Measurements from ENCODE around the gene PSMD9. TPM values are rescaled to one million over a fixed set of nuclear protein-coding genes. Genes with fewer than 3 reads are reported as not detected.
"Not testable (repeated sequence)": the region's sequence is repeated elsewhere in the genome, so short reads cannot be mapped to it uniquely, and the experiment has no call there.

The PSMD9 gene, protein sequence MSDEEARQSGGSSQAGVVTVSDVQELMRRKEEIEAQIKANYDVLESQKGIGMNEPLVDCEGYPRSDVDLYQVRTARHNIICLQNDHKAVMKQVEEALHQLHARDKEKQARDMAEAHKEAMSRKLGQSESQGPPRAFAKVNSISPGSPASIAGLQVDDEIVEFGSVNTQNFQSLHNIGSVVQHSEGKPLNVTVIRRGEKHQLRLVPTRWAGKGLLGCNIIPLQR
- polyA plus RNA-seq (ENCODE audit: insufficient read length in 4 of 4), result 10 to 100 TPM; 48.9 to 58.6 (median 54.3) TPM

DNA sequence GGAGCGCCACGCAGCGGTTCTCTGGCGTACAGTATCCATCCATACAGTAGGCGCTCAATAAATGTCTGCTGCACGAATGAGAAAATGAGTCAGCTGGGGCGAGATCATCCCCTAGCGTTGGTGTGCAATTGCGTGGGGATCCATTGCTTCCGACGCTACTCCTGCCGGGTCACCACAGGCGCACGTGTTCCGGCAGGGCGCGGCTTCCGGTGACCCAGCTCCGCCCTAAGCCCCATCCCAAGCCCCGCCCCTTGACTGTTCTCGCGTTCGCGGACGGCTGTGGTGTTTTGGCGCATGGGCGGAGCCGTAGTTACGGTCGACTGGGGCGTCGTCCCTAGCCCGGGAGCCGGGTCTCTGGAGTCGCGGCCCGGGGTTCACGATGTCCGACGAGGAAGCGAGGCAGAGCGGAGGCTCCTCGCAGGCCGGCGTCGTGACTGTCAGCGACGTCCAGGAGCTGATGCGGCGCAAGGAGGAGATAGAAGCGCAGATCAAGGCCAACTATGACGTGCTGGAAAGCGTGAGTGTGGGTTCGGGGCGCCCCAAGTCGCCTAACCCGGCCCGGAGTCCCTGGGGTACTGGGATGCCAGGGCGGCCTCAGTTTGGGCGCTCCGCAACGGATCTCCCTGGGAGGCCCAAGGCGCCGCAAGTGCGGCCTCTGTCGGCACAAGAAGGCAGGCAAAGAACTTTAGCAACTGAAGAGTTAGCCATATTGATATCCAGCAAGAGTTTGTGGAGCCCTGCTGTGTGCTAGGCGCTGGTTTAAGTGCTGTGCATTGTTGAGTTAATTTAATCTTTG lies at the start of gene PSMD9:
TSS of gene PSMD9 (plus strand) at position 313 of the 796 bp plus-strand sequence. CDS start at position 380, 67 bp downstream.
- DNase-seq (ENCODE audit: low read depth in 4 of 4, low spot score in 3 of 4), result peak; percentile 91 to 93 (median 91)

DNA sequence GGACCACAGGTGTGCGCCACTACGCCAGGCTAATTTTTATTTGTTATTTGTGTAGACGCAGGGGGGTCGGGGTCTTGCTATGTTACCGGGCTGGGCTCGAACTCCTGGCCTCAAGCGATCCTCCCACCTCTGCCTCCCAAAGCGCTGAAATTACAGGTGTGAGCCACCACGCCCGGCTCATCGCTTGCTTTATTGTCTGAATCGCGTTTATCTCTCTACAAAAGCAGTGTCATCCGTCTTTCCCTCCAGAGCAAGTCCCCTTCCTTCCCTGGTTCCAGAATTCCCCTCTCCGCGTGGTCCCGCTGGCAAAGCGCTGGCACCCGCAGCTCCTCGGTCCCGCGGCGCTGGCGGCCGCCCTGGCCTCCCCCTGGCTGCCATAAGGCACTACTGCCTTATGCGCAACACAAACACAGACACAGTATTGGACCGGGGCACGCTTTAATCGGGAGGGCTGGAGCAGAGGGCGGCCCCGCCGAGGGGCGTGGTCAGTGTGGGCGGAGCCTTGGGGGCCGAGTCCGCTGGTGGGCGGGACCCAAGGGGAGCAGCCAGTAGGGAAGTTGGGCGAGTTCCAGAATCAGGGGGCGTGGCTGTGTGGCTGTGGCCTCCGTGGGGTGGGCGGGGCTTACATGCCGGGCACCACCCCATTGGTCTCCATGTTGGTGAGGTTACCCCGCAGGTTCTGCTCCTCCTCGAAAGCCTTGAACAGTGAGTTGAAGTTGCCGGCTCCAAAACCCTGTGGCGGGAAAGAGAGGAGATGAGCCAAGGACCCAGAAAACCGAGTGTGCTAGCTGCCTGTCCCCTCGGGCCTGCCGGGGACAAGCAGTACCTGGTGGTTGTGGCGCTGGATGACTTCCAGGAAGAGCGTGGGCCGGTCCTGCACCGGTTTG lies 49.2 kb upstream of the PSMD9 start:
- DNase-seq (ENCODE audit: low read depth in 4 of 4, low spot score in 3 of 4), result peak; percentile 93 to 96 (median 94)

DNA sequence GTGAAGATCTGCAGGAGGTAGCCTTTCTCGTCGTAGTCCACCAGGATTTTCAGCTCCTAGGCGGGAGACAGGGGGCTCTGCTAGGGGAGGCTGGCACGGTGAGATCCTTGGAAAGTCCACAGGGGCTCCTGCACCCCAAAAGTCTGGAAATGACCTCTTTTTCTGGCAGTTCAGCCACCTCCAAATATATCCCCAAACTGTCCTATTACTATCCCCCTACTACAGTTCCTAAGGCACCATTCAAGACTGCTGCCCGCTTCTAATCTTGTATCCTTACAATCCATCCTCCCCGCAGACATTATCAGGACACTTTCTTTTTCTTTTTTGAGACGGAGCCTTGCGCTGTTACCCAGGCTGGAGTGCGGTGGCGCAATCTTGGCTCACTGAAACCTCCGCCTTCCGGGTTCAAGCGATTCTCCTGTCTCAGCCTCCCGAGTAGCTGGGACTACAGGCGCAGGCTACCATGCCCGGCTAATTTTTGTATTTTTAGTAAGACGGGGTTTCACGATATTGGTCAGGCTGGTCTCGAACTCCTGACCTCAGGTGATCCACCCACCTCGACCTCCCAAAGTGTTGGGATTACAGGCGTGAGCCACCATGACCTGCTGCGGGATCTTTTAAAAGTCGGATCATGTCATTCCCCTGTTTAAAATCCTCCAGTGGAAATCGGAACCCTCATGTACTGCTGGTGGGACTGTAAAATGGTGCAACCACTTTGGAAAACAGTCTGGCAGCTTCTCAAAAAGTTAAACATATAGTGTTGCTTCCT lies 48.4 kb upstream of the PSMD9 start:
- no peak for DNase-seq (ENCODE audit: low read depth in 4 of 4, low spot score in 3 of 4)

DNA sequence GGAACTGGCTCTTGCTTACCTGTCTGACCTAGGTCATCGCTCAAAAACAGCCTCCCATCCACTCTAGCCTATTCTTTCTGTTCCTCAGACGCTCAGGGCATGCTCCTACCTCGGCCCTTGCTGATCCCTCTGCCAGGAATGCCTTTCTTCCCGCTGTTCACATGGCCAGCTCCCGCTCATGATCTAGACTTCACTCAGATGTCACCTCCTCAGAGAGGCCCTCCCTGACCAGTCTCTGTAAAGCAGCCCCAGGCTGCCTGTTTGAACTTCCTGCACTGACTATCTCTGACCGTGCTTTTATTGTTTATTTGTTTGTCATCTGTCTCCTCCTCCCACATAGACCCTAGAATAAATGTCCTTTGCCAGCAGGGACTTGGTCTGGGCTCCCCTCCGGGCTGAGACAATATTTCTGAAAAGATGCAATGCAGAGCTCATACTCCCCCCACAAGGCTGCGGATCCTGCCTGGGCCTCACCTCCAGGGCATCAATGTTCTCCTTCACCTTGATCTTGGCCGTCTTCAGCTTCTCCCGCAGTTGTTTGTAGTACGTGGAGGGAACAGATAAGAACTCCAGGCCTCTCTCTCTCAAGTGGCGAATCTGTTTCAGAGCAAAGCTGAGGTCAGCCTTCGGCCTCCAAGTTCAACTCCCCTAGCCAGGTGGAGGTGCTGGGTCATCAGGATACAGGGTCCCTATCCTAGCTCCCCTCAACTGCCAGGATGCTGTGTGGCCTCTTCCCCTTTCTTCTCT lies 45.2 kb upstream of the PSMD9 start:
- DNase-seq (ENCODE audit: low read depth in 4 of 4, low spot score in 3 of 4), result no peak

DNA sequence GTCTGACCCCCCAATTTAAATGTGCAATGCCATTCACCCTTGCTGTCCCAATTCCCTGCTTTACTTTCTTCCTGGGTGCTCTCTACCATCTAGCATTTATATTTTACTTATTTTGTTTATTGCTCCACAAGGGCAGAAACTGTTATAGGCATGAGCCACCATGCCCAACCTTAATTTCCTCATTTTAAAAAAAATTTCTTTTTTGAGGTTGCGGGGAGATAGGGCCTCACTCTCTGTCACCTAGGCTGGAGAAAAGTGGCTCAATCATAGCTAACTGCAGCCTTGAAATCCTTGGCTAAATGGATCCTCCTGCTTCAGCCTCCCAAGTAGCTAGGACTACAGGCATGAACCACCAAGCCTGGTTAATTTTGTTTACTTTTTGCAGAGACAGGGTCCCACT lies 42.9 kb upstream of the PSMD9 start:
- no peak for DNase-seq (ENCODE audit: low read depth in 4 of 4, low spot score in 3 of 4)

DNA sequence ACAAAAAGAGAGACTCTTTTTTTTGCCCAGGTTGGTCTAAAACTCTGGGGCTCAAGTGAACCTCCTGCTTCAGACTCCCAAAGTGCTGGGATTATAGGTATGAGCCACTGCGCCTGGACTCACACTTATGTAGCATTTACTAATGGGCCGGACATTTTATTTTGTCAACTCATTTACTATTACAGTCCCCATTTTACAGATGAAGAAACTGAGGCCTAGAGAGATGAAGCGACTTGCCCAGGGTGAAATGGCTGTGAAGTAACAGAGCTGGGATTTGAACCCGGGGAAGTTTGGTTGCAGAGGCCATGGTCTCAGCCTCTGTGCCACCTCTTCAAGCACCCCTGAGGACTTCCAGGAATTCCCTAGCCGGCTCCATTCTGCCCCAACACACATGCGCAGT lies 39.4 kb upstream of the PSMD9 start:
- no peak for DNase-seq (ENCODE audit: low read depth in 4 of 4, low spot score in 3 of 4)

DNA sequence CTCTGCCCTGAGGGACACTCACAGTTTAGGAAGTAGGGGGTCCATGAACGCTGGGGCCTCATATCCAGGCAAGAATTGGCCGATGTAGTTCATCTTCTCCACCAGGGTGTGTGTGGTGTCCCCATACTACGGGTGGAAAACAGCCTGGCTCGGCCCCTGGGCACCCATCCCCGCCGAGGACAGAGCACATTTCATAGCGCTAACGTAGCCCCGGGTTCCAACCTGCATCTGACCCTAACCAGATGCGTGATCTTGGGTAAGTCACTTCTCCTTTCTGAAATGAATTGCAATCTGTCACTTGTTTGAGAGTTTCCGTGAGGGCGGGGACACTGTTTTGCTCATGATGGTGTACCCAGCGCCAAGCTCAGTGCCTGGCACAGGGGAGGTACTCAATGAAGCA lies 38.9 kb upstream of the PSMD9 start:
- no peak for DNase-seq (ENCODE audit: low read depth in 4 of 4, low spot score in 3 of 4)

DNA sequence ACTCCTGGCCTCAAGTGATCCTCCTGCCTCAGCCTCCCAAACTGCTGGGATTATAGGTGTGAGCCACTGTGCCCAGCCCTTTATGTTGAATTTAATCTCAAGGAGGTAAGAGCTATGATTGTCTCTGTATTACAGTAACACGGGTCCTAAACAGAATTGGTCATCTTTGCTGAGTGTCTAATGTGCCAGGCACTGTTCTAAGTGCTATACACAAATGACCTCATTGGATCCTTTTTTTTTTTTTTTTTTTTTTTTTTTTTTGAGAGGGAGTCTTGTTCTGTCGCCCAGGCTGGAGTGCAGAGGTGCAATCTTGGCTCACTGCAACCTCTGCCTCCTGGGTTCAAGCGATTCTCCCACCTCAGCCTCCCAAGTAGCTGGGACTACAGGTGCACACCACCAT lies 36.2 kb upstream of the PSMD9 start:
- not testable (repeated sequence) for DNase-seq (ENCODE audit: low read depth in 4 of 4, low spot score in 3 of 4)

DNA sequence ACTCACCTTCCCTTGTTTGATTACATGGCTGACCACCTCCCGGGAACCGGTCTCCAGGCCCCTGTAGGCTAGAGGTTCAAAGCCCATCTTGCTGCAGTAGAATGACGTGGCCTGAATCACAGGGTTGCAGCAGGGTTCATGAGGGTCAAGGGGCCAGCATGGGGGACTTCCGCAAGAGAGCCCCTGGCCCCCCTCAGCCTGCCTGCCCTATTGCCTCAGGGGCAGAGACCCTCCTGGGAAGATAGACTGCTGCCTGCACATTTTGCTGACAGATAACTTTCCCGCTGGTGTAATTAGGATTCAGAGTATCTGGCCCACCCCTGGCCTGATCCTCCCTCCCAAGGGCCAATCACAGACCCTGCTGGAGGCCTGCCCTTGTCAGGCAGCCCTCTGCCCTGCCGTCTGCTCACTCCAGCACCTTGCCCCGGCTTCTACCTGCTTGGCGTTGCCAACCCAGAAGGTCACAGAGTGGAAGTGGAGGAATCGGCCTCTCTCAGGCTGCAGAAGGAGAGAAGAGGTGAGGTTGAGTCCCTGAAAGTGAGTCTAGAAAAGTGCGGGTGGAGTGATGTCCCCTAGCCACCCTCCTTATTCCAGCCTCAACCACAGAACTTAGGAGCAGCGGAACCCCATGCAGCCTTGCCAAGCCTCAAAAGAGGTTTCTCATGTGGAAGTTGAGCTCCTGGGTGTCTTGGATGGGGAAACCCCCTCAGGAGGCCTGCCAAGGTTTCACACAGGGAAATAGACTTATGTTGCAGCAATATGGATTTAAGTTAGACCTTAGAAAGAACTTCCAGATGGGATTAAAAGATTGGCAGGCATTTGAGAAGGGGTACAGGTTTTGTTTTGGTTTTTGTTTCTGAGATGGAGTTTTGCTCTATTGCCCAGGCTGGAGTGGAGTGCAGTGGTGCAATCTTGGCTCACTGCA lies 31.0 kb upstream of the PSMD9 start:
- no peak for DNase-seq (ENCODE audit: low read depth in 4 of 4, low spot score in 3 of 4)

DNA sequence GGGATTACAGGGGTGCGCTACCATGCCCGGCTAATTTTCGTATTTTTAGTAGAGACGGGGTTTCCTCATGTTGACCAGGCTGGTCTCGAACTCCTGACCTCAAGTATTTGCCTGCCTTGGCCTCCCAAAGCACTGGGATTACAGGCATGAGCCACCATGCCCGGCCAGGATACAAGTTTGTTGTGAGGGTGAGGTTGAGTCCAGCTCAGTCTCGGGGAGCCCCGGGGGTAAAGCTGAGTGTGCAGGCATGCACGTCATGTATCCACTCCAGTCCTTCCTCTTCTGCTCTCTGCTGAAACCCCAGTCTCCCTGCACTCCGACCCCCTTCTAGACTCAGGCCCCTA lies 30.3 kb upstream of the PSMD9 start:
- no peak for DNase-seq (ENCODE audit: low read depth in 4 of 4, low spot score in 3 of 4)

DNA sequence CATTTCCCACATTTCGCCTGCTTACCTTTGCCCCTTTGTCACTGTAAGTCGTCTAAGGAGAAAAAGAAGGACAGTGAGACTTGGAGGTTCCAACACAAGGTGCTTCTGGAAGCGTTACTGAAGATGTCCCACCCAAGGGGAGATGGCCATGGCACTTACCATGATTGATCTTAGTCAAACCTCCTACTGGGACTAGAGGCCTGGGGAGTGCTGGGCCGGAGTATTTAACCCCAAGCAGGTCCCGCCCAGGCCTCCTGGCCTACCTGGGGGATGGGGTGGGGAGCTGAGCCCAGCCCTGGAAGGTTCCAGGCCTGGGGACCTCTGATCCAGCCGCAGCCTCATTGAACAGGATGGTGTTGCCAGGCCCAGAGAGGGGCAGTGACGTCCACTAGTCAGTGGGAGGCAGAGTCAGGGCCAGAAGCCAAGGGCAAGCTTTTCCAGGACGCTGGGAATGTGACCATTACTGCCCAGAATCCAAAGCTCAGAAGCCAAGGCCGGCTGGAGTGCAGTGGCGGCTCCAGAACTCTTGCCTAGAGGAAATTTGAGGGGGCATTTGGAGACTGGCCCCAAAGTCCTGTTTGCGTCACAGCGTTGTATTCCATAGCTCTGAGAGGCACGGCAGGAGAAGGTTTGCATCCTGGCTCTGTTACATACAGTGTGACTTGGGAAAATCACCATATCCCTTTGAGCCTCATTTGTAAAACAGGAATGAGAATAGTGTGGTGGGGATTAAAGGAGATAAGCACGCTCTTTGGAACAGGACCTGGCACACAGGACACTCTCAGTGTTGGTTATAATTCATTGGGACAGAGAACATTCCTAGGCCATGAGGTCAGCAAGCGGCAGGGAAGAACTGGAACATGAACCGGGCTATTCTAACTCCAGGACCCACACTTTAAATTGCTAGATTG lies 29.7 kb upstream of the PSMD9 start, which contains the start of gene HPD:
TSS of gene HPD (minus strand) at position 198 of the 911 bp plus-strand sequence. CDS start at position 162, 36 bp downstream.
- DNase-seq (ENCODE audit: low read depth in 4 of 4, low spot score in 3 of 4), result no peak

DNA sequence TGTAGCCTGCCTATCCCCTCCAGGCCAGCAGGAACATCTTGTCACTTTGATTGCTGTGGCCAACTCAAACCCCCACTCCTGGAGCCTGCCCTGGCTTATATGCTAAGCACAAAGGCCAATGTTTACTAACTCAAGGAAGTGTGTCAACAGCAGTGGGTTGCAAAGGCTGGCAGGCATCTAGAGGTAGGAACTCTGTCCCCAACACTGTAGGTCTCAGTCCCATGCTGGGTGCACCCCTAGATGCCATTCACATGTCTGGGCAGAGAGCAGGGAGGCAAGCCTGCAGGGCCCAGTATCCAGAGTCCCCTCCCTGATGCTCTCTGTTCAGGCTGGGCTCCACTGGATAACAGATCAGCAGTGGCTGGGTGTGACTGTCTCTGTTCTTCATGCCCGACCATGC lies 28.3 kb upstream of the PSMD9 start:
- no peak for DNase-seq (ENCODE audit: low read depth in 4 of 4, low spot score in 3 of 4)

DNA sequence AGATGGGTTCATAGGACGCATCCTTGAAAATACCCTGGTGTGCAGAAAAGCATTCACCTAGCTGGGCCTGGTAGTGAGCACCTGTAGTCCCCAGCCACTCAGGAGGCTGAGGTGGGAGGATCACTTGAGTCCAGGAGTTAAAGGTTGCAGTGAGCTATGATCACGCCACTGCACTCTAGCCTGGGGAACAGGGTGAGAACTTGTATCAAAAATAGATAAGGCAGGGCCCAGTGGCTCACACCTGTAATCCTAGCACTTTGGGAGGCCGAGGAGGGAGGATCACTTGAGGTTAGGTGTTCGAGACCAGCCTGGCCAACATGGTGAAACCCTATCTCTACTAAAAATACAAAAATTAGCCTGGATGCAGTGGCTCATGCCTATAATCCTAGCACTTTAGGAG lies 27.9 kb upstream of the PSMD9 start:
- not testable (repeated sequence) for DNase-seq (ENCODE audit: low read depth in 4 of 4, low spot score in 3 of 4)

DNA sequence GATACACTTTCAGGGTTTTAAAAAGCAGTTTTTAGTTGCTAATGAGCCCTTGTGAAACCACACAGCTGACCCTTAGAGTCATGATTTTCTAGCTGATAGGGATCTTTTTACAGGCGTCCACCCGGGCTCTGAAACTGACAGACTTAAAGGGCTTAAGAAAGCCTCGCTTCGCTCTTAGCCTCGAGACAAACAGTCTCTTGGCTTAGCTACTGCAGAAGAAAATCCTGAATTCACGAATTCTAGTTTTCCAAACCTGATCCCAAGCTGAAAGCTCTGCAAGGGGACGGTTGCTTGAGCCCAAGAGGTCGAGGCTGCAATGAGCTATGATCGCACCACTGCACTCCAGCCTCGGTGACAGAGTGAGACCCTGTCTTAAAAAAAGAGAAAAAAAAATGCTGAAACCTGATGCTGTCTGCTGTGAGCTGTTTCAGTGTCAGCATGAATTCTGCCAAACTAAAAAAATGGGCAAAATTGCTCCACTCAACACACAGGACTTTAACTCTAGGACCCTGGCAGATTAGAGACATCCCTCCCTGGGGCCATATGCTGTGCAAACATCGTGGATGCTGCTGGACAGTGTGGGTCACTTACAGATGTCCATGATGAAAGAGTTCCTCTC lies 26.8 kb upstream of the PSMD9 start:
- DNase-seq (ENCODE audit: low read depth in 4 of 4, low spot score in 3 of 4), result no peak

DNA sequence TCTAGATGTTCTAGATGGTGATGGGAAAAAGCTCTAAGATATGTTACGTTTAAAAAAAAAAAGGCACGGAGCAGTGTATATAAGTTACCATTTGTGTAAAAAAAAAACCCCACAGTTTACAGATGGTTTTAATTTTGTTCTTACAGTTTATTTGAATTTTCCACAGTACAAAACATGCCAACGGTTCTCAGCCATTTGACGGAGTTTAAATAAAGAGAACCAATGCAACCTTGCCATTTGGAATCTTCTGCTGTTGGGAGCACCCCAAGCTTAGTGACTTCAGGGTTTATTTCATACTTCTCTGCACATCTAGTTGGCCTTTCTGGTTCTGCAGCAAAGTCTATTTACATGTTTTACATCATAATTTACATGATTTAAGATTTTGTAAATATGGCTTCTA lies 22.3 kb upstream of the PSMD9 start:
- no peak for DNase-seq (ENCODE audit: low read depth in 4 of 4, low spot score in 3 of 4)

DNA sequence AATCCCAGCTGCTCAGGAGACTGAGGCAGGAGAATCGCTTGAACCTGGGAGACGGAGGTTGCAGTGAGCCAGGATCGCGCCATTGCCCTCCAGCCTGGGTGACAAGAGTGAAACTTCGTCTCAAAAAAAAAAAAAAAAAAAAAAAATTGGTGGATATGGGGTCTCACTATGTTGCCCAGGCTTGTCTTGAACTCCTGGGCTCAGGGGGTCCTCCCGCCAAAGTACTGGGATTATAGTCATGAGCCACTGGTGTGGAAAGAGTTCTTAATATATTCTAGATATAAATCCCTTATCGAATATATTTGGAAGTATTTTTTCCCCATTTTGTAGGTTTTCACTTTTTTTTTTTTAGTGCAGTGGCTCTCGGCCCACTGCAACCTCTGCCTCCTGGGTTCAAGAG lies 19.4 kb upstream of the PSMD9 start:
- DNase-seq (ENCODE audit: low read depth in 4 of 4, low spot score in 3 of 4), result not testable (repeated sequence)

DNA sequence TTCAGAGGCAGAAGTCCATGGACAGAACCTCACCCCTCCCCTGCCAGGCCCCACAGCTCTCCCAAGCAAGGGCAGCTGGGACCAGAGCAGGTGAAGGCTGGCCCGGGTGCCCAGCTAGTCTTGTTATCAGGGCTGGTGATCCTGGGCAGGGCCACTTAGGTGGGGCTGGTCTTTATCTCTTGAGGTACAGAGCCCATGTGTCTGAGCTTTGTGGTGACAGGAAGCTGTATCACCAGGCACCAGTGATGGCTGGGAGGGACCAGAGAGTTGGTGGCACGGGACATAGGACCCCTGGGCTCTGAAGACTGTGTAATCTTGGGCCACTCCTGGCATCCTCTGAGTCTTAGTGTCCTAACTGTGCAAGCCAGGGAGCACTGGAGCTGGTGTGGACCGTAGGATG lies 17.1 kb upstream of the PSMD9 start:
- DNase-seq (ENCODE audit: low read depth in 4 of 4, low spot score in 3 of 4), result no peak

All from right renal pelvis (tissue), 4 donors.